SU-DHL-6 (cell line): ENCODE results near the gene TMEM11.

Experiments
- H2AFZ ChIP-seq: fragments of 200-600 bp; sonication (generic); 2 replicates; pipeline ENCODE4 v1.6.1; 2014; ENCODE audit warnings: low read depth, mild to moderate bottlenecking, moderate library complexity, mixed read lengths, antibody characterized with exemption, low read length; ENCODE audit not compliant: severe bottlenecking
- H3F3A ChIP-seq: fragments of 200-600 bp; shearing (Covaris generic); 2 replicates; pipeline ENCODE4 v1.6.0; 2016; ENCODE audit warnings: antibody characterized with exemption, mild to moderate bottlenecking; ENCODE audit not compliant: insufficient read depth
- H3K27ac ChIP-seq: fragments of 200-600 bp; sonication (generic); 2 replicates; pipeline ENCODE4 v1.5.1; 2016; ENCODE audit warnings: low read depth, mild to moderate bottlenecking, low read length, moderate library complexity, mixed read lengths
- H3K27me3 ChIP-seq: fragments of 200-600 bp; sonication (generic), shearing (Covaris generic); 2 replicates; pipeline ENCODE4 v1.6.0; 2014; ENCODE audit warnings: mild to moderate bottlenecking, low read length
- H3K36me3 ChIP-seq: fragments of 200-600 bp; sonication (generic); 2 replicates; pipeline ENCODE4 v1.6.1; 2014; ENCODE audit warnings: mild to moderate bottlenecking, low read length, mixed read lengths
- H3K4me2 ChIP-seq: fragments of 300-600, 200-600 bp; shearing (Covaris generic), sonication (generic); 2 replicates; pipeline ENCODE4 v1.6.0; 2014; ENCODE audit warnings: low read length, low read depth, mild to moderate bottlenecking; ENCODE audit not compliant: poor library complexity, severe bottlenecking
- H3K4me3 ChIP-seq: fragments of 200-600 bp; sonication (generic); 2 replicates; pipeline ENCODE4 v1.5.1; 2014; ENCODE audit warnings: antibody characterized with exemption, low read length, mild to moderate bottlenecking, mixed read lengths; ENCODE audit not compliant: insufficient read depth, poor library complexity, severe bottlenecking
- H3K79me2 ChIP-seq: fragments of 200-600 bp; sonication (generic); 2 replicates; pipeline ENCODE4 v1.6.1; 2014; ENCODE audit warnings: mild to moderate bottlenecking, low read length, moderate library complexity; ENCODE audit not compliant: insufficient read depth
- H3K9ac ChIP-seq: fragments of 200-600 bp; sonication (generic); 2 replicates; pipeline ENCODE4 v1.7.0; 2014; ENCODE audit warnings: mild to moderate bottlenecking, low read length
- H3K9me2 ChIP-seq: fragments of 200-600 bp; sonication (generic); replicated peaks from 2 replicates; pipeline ENCODE4 v1.6.1; 2014; ENCODE audit warnings: low read length; ENCODE audit not compliant: insufficient read depth
- H3K9me3 ChIP-seq: fragments of 200-600 bp; sonication (generic); 2 replicates; pipeline ENCODE4 v1.6.1; 2014; ENCODE audit warnings: low read length, mixed read lengths; ENCODE audit not compliant: insufficient read depth
- H4K20me1 ChIP-seq: fragments of 200-600 bp; sonication (generic); 2 replicates; pipeline ENCODE4 v1.6.1; 2014; ENCODE audit warnings: low read depth, mild to moderate bottlenecking, antibody characterized with exemption, low read length, moderate library complexity, mixed read lengths
- CTCF ChIP-seq: fragments of 200-600 bp; sonication (generic); IDR thresholded peaks from one replicate; pipeline ENCODE4 v1.5.1; 2017; ENCODE audit warnings: antibody characterized with exemption, mild to moderate bottlenecking, low read length, moderate library complexity; ENCODE audit not compliant: insufficient read depth, poor library complexity, severe bottlenecking
- EZH2phosphoT487 ChIP-seq: fragments of 200-600 bp; sonication (generic), shearing (Covaris generic); conservative IDR thresholded peaks from 2 replicates; pipeline ENCODE4 v1.6.1; 2018; ENCODE audit warnings: mild to moderate bottlenecking, antibody characterized with exemption, low read length, moderate library complexity, mixed read lengths

Gene TMEM11

GRCh38 chr17:21170809-21171208 lies 43.2 kb downstream of the TMEM11 start:
- TF ChIP-seq EZH2phosphoT487 (no peak), CTCF (no peak)
- H3K9ac ChIP-seq, result no peak overlapping the region
- H3F3A ChIP-seq, result no peaks in the 10 kb centered on the region
- no peaks in the 10 kb centered on the region for H3K79me2 ChIP-seq
- H3K4me3 ChIP-seq, result no peak overlapping the region
- H3K36me3 ChIP-seq, result no peaks in the 10 kb centered on the region
- H3K9me3 ChIP-seq, result no peaks in the 10 kb centered on the region
- H4K20me1 ChIP-seq, result no peaks in the 10 kb centered on the region
- H3K27me3 ChIP-seq, result no peaks in the 10 kb centered on the region
- H3K9me2 ChIP-seq, result no peaks in the 10 kb centered on the region
- H3K4me2 ChIP-seq, result no peak overlapping the region
- no peak overlapping the region for H3K27ac ChIP-seq
- no peak overlapping the region for H2AFZ ChIP-seq

GRCh38 chr17:21169496-21169895 lies 44.5 kb downstream of the TMEM11 start:
- H3K9me2 ChIP-seq, result no peaks in the 10 kb centered on the region
- H3K4me2 ChIP-seq, result no peak overlapping the region
- no peaks in the 10 kb centered on the region for H4K20me1 ChIP-seq
- no peaks in the 10 kb centered on the region for H3F3A ChIP-seq
- no peak overlapping the region for H2AFZ ChIP-seq
- H3K4me3 ChIP-seq, result no peak overlapping the region
- no peak overlapping the region for H3K27ac ChIP-seq
- no peaks in the 10 kb centered on the region for H3K9me3 ChIP-seq
- no peaks in the 10 kb centered on the region for H3K27me3 ChIP-seq
- H3K9ac ChIP-seq, result no peak overlapping the region
- H3K36me3 ChIP-seq, result no peaks in the 10 kb centered on the region
- H3K79me2 ChIP-seq, result no peaks in the 10 kb centered on the region
- no peak for TF ChIP-seq CTCF
- no peak for TF ChIP-seq EZH2phosphoT487

GRCh38 chr17:21168555-21168865 lies 45.5 kb downstream of the TMEM11 start:
- Histone ChIP-seq H3K9ac (no peak overlapping the region), H3K4me2 (no peak overlapping the region), H3K27ac (no peak overlapping the region), H3K36me3 (no peaks in the 10 kb centered on the region), H3K4me3 (no peak overlapping the region), H3K9me3 (no peaks in the 10 kb centered on the region), H3K9me2 (no peaks in the 10 kb centered on the region), H2AFZ (no peak overlapping the region), H3K27me3 (no peaks in the 10 kb centered on the region), H4K20me1 (no peaks in the 10 kb centered on the region), H3K79me2 (no peaks in the 10 kb centered on the region), H3F3A (no peaks in the 10 kb centered on the region)
- TF ChIP-seq EZH2phosphoT487 (no peak), CTCF (no peak)

- Histone ChIP-seq H2AFZ (no peak overlapping the region), H3K27me3 (no peaks in the 10 kb centered on the region), H3K36me3 (no peaks in the 10 kb centered on the region), H3K9ac (no peak overlapping the region), H4K20me1 (no peaks in the 10 kb centered on the region), H3K9me3 (no peaks in the 10 kb centered on the region), H3K27ac (no peak overlapping the region), H3F3A (no peaks in the 10 kb centered on the region), H3K9me2 (no peaks in the 10 kb centered on the region), H3K4me2 (no peak overlapping the region), H3K79me2 (no peaks in the 10 kb centered on the region), H3K4me3 (no peak overlapping the region)
- TF ChIP-seq CTCF (no peak), EZH2phosphoT487 (no peak)
Measured at GRCh38 chr17:21167303-21167702, 46.7 kb downstream of the TMEM11 start.
